TTC549 (cell line): ENCODE data around the gene KCTD5.
"Not testable (repeated sequence)": the region's sequence is repeated elsewhere in the genome, so short reads cannot be mapped to it uniquely, and the experiment has no call there.

Experiments
- FAIRE-seq: peaks from 2 replicates; lab custom pipeline; 2012; peaks lifted over from hg19 to GRCh38; lab: Jason Lieb, UNC

KCTD5 gene

DNA sequence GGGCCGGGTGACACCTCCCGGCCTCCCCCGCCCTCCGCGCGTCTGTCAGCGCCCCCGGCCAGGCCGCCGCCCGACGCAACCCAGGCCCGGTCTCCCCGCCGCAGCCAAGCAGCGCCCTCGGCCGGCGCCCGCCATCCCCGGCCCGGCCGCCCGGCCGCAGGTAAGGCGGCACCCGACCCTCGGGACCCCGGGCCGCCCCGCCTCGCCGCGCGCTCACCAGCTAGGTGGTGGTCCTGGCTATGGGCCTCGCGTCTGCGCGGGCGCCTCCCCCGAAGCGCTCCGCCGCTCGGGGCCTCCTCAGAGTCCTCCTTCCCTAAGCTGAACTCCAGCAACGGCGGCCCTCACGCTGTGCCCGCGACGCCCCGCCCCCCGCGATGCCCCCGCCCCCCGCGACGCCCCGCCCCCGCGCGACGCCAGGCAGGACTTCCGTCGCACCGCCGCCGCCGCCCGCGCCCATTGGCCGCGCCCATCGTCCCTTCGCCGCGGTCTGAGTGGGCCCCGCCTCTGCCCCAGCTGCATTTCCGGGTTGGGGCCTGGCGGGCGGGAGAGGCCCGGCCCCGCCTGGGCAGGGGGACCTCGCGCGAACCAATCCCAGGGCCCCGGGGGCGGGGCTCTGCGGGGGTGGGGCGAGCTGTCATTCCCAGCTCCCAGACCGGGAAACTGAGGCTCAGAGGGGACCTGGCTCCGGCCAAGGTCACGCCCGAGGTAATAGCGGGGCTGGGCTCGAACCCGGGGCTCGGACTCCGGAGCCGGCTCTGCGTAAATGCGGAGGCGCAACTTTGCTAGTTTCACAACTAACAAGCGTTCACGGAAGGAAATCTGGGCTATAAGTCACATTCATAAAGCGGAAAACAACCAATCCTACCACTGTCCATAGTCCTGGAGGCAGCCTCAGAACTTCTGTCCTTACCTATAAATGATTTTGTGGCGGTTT, 9.0 kb upstream of the KCTD5 start:
- no peak for FAIRE-seq

DNA sequence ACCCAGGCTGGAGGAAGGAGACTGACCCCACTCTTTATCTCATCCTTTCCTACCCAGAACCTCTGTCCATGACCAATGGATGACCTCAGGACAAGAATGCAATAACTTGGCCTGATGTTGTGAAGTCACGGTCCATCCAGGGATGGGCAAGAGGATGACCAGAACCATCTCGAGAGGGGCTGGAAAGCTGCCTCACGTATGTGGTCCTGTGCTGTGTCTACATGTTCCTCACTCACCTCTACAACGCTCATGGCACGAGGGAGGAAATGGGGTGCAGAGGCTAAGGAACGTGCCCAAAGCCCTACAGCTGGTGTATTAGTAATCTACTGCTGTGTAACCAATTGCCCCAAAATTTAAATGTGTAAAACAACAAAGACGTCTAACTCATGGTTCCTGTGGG, 7.3 kb upstream of the KCTD5 start:
- FAIRE-seq: no peak

DNA sequence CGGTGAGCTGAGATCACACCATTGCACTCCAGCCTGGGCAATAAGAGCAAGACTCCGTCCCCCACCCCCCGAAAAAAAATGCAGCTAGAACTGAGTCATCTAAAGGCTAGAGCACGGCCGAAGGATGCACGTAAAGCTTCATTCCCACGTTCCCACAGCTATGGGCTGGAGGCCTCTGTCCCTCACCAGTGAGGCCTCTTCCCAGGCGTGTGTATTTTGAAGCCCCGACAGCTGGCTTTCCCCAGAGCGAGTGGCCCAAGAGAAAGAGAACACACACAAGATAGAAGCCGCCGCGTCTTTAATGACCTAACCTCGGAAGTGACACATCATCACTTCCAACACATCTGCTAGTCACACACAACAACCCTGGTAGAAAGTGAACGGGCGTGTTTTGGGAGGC, 6.6 kb upstream of the KCTD5 start:
- FAIRE-seq: no peak

DNA sequence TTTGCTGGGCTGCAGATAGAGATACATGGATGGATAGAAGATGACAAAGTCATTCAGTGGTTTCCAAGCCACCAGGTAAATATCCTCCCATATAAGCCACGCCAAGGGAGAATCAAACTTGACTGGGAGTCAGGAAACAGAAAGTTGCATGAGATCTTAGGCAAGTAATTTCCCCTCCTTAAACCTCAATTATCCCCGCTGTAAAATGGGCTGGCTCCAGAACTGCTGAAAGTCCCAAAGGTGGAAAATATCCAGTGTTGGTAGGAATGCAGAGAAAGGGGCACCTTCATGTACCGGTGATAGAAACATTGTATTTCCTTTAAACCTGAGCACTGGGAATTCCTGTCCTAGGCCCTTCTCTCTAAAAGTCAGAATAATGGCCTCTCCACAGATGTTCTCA, 5.4 kb upstream of the KCTD5 start:
- not testable (repeated sequence) for FAIRE-seq

DNA sequence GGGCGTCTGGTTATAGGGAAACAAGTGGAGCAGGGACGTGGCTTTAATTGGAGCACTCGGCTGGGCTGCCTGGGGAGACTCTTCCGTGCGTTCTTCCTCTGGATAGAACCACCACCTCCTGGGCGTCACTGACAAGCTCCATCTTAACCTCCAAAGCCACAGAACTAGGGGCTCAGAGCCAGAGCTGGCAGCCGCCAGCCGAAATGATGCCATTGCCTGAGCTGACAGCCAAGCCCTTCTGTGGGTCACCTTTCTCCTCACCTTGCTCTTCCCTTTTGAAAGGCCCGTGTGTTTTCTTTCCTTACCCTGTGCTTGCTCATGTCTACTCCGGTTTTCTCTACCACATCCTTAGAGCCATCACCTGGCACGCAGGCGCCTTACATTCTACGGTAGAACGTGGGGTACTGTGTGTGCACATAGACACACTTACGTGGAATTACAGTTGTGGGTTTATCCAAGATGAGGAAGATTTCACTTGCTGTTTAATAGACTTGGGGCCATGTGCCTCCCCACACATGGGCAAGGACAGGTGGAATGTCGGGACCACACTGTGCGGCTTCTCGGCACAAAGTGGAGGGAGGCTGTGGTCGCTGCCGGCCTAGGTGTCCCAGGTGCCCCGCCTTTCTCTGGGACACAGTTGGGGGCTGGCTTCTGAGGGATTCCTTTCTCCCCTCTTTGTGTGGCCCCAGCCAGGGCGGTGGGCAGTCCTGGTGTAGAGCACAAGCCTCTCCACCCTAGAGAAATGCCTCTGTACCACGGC, 3.9 kb upstream of the KCTD5 start:
- FAIRE-seq: not testable (repeated sequence)

DNA sequence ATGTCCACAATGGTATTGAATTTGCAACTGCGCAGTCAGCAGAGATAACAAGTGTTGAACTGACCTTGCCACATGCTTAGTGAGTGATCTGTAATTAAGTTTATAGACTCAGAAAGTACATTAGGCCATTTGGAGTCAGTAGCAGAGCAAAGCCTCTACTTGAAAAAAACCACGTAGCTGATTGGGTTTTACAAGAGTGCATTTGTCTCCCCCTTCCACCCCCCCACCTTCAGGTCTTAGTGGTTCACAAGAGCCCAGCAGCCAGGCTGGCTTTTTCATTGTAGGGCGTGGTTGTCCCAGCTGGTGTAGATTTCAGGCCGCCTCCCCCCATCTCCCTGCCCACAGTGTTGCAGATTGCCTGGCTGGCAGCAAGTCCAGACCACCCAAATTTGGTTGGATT, 2.4 kb upstream of the KCTD5 start:
- not testable (repeated sequence) for FAIRE-seq

DNA sequence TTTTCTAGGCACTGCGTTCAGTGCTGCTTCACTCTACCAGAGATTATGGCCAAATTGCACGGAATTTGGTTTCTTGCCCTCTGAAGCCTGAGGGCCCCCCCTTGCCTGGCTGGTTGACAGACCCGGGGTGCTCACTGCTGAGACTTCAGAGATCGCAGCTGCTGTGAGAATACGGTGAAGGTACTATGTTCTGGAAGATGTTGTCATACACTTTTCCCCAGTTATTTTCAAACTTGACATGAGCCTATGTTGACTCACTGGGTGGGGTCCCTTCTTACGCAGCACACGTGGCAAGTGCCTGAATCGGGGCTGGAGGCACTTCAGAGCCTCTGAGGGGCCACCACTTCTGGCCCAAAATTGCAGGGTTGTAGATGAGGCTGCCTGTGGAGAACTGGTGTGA, 2.0 kb upstream of the KCTD5 start:
- not testable (repeated sequence) for FAIRE-seq

DNA sequence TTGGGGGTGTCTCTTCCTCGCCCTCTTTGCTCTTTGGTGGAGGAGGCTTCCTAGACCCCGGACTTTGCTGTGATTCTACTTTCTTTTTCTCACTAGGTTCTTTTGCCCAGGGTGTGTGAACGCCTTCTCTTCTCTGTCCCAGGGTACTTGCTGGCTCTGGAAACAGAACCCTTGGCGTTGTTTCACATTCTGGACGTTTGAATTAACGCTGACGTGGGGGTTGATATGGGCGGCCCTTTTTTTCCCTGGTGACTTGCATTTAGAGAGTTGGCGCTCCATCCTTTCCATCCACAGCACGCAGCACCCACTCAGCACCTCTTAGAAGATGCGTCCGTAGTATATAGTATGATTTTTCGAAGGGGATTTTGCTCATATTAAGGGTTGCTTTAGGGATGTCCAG, 718 bp downstream of the KCTD5 start:
- not testable (repeated sequence) for FAIRE-seq

DNA sequence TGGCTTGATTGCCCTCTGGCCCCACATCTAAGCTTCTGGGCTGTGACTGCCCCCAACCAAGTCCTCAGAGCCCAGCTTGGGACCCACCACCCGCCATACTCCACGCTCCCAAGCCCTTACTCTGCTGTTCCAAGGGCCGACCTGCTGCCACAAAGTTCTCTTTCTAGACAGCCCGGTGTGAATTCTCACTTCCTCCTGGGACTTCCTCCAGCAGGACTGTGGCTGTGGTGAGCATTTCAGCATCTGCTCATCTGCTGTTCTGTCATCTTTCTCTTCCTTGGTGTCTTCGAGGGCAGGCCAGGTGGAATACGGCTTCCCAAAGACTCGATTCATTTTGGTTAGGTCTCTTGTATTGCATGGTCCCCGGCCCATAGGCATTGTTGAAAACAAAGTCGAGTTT, 3.8 kb downstream of the KCTD5 start:
- FAIRE-seq: not testable (repeated sequence)

DNA sequence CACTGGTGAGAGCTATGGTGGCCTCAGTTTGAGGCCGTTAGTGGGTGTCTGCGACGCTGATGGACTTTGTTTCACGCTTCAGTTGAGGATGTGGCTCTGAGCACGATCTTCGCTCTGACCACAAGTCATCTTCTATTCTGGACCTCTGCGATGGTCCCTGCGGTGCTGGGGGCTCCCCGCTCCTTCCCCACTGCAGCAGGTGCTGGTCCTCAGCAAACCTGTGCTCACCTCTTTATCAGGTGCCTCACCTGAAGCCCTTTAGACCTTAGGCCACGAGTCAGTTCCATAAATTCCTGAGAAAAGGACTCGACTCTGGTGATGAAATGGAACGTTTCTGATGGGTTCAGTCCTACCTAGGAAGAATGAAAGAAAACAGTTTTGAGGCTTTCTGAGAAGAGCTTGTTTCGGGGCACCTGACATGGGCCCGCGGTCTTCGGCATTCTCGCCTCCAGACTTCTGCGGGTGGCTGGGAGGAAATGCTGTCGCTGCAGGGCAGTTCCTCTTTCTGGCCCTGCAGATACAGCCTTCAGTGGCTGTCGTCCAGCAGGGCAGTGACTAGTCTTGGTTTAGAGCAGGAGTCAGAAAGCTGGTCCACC, 4.7 kb downstream of the KCTD5 start:
- no peak for FAIRE-seq

DNA sequence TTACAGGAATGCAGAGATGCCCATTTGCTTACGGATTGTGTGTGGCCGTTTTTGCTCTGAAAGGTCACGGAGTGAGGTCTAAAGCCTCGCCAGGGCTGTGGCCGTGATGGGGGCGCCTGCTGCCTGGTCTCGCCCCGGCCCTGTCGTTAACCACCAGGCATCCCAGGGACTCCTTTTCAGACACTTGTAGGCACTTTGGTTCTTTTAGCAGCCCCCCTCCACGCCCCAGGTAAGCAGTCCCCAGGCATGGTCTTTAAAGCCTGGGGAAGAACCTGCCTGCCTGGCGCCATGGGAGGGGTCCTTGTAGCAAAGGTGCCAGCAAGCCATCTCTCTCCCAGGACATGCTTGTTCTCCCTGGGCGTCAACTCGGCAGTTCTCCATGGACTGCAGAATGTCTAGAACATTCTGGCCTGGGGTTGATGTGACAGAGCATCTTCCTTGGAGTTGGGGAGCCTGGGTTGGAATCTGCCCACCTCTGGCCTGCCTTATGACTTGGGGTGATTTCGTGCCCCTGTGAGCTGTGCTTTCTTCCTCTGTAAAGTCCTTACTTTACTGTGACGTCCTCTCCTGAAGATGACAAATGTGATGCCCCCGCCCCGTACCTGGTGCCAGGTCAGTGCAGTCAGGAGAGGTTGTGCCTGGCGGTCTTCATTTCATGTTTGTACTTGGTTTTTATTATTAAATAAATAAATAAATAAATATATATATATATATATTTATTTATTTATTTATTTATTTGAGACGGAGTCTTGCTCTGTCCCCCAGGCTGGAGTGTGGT, 5.4 kb downstream of the KCTD5 start:
- no peak for FAIRE-seq

DNA sequence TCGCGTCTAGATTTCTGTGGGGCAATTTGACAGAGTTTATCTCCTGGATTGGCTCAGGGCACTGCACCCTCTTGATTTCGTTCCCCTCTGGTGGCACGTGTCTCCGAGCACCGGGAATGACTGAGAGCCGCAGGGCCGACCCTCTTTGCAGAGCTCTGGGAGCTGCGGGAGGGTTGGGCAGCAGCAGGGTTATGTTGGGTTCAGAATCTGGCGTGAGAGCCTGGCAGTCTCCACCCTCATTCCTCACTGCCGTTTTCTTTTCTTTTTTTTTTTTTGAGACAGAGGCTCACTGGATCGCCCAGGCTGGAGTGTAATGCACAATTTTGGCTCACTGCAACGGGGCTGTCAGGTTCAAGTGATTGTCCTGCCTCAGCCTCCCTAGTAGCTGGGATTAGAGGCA, 7.1 kb downstream of the KCTD5 start:
- not testable (repeated sequence) for FAIRE-seq

DNA sequence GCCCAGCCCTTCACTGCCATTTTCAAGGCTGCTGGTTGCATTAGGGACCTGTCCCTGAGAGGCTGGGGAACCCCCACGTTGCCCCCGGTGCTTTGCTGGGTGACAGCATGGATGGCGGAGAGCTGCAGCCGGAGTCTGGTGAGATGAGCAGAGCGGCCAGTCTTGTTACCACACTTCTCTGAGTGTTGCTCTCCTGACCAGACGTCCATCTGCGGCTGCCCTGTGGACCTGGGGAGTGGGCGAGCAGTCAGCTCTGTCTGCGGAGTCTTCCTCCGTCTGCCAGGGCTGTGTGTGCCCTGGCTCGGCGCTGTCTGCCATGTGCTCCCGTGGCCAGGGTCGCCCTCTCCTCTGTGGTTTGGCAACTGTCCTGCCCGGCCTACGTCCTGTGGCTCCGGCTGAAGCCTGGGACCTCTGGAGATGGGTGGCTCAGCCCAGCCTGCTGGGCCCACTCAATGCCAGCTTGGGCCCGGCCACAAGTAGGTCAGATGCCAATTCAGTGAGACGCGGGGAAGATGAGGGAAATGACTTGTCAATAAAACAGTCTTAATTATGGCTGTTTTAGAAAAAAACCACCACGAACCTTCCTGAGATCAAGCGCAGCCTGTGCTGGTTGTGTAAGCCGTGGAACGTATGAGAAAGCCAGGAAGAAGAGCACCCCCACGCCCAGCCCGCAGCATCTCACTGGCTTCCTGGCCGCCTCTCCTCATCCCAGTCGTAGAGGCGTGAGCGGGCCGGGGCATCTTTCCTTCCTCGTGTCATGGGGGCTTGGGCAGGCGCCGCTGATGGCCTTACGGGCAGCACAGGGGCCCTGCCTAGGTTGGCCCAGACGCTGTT, 7.9 kb downstream of the KCTD5 start:
- FAIRE-seq: no peak

DNA sequence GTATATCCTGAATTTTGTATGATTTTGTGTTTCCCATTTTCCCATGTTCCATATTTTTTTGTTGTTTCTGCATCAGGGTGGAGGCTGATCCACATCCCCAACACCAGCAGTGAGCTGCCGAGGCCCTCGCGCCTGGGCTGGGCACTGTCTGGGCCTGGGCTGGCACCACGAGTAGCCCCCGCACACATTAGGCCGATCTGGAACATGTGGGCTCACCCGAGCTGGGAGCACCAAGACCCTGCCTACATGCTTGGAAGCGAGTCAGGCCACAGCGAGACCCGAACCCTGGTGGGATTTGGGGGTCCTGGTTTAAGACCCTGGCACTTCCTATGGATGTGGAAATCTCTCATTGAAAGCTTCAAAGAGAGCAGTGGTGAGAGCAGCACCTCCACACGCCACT, 8.5 kb downstream of the KCTD5 start:
- FAIRE-seq: no peak

DNA sequence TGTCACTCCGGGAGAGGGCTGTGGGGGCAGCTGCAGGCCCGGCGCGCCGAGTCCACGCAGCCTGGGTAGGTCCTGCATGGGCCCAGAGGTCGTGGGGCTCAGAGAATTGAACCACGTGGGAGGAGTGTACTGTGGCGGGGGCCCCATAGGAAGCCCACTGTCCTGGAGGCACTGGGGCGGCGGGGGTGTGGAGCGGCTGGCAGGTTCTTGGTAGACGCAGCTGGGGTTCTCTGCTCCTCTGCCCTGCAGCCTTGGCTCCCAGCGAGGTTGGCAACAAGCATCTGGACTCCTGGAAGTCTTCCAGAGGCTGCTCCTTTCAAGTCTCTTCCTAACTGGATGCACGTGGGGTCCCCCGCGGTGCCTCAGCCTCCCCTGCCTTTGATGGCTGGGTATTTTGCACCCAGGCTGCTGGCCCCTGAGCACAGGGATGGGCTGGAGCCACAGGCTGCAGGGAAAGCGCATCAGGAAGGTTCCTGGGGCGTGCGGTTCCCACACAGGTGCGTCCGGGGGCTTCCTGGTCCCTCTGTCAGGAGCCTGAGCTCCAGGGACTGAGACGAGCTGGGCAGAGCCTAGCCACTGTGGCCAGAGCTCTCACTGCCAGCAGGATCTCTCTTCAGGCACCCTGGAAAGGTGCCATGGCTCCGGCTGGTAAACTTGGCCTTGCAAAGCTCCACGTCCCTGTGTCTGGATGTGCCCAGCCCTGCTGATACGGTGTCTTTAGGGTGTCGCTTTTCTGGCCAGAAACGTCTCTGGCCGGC, 9.3 kb downstream of the KCTD5 start:
- no peak for FAIRE-seq

DNA sequence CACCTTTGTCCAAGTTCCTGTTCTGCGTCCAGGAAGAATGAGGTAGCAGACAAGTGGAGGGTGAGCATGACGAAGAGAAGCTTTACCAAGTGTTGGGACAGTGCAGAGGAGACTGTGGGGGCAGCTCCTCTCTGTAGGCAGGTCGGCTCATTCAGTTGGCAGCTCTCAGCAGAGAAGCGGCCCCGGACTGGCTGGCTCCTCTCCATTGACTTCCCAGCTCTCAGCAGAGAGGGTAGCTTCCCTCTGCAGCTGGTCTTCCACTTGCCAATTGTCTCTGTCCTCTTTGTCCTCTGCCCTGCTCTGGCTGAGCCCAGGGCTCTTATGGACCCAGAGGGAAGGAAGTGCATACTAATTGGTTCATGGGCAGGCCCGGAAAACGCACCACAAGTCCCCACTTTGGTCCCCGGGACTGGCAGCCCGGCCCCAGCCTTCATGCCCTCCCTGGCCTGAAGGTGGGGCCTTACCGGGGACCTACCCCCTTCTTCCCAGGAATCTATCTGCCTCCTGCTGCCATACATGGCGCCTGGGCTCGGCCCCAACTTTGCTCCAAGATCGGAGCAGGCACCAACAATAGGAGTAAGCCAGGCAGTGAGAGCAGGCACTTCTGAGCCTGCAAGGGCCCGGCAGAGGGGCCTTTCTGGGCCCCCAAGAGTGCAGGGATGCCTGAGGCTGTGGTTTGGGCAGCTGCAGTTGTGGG, 10.1 kb downstream of the KCTD5 start:
- FAIRE-seq: no peak

DNA sequence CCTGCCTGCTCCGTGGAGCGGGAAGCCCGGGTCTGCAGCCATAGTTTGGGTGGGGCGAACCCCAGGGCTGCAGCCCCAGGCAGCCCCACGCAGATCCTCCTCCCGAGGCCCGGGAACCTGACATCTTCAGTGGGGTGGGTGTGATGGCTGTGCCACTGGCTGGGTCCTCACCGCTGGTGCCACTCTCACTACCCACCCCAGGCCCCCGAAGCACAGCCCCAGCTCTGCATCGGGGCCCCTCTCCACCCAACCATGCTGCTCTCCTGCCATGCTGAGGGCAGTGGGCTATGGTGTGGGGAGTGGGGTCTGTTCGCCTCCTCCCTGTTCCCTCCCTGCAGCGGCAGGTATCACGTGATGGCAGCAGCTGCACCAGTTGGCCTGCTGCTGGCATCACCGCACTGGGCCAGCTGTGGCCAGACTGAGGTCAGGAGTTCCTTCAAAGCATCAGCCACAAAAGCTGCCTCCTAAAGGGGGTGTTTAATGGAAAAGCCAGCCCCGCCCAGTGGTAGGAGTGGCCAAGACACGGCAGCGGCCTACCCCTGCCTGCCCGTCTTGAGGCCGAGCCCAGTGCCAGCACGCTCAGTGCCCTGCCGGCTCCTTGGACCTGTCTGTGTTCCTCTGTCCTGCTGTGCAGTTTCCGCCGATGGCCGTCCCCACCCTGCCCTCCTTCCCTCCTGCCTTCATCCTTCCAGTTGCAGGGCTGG, 10.8 kb downstream of the KCTD5 start:
- FAIRE-seq: no peak

DNA sequence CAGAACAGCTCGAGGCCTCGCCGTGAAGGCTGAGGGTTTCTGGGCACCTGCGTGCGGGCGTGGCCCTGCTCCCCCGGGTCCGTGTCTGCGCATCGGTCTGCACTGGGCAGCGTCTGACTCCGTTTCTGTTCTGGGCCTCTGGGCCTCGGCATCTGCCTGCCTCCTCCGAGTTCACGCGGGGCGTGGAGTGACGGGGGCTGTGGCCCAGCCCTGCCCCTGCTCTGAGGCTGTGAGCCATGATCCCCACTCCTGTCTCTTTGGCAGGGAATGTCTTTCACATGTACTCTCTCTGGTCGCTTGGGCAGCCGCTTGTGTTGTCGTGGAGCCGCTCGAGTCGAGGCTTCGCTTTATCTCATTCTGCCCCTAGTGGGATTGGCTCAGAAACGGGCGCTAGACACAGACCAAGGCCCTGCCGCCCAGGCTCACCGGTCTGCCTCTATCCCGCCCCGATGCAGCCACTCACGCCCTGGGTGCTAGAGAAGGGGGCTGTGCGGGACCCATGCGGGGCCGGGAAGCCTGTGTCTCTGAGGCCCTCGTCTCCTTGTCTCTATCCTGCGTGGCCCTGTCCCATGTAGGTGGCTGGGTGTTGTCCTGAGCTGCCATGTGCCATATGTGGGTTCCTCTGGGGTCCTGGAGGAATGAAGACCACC, 14.4 kb downstream of the KCTD5 start:
- FAIRE-seq: not testable (repeated sequence)
